ENCODE results near the gene NSUN5. TPM values are rescaled to one million over a fixed set of nuclear protein-coding genes. Genes with fewer than 3 reads are reported as not detected.

Gene NSUN5
- total and polyA plus RNA-seq, 2 of the 8 experiments (the other 6 are each of a cell fraction or from before 2014, with no cell fraction given), result 56.2 to 89.0 TPM

- H3K27ac ChIP-seq (ENCODE audit: low read depth, low read length), result no peak overlapping the region
- no peaks in the 10 kb centered on the region for H4K20me1 ChIP-seq (replicated peaks in 1 of 2; ENCODE audit: control insufficient read depth in 1 of 2, insufficient read depth in 2 of 2, low read length in 2 of 2)
- H3K4me3 ChIP-seq (ENCODE audit: extremely low read depth in 1 of 4, insufficient read depth in 2 of 4, low read depth in 3 of 4, low read length in 4 of 4), result no peak overlapping the region
- no peak overlapping the region for H2BK12ac ChIP-seq (ENCODE audit: low read depth, low read length)
- H3K4ac ChIP-seq (replicated peaks; ENCODE audit: insufficient read length, low read depth, low read length), result no peak overlapping the region
- no peak for FAIRE-seq
- no peaks in the 10 kb centered on the region; a peak in 1 of 7 replicates for H3K27me3 ChIP-seq (replicated peaks in 1 of 4; ENCODE audit: control insufficient read depth in 3 of 4, extremely low read depth in 1 of 4, insufficient read depth in 3 of 4, low read length in 3 of 4)
- no peak overlapping the region for H4K91ac ChIP-seq (replicated peaks; ENCODE audit: insufficient read length, low read length)
- no peak overlapping the region for H2AK5ac ChIP-seq (ENCODE audit: low read depth, low read length)
- H4K5ac ChIP-seq (ENCODE audit: insufficient read length, low read depth, low read length), result no peak overlapping the region
- H2BK120ac ChIP-seq (replicated peaks; ENCODE audit: low read depth, low read length), result no peak overlapping the region
- no peaks in the 10 kb centered on the region for H3K79me2 ChIP-seq (ENCODE audit: control insufficient read depth in 1 of 2, insufficient read depth in 2 of 2, low read length in 2 of 2)
- no peaks in the 10 kb centered on the region for H3K36me3 ChIP-seq (ENCODE audit: control insufficient read depth in 2 of 4, insufficient read depth in 4 of 4, low read length in 3 of 4)
- no peak overlapping the region for H2BK5ac ChIP-seq (ENCODE audit: low read depth, low read length)
- H3K9me3 ChIP-seq (ENCODE audit: insufficient read depth in 2 of 2, low read depth in 1 of 2, low read length in 1 of 2), result no peaks in the 10 kb centered on the region
- no peak overlapping the region for H3K4me2 ChIP-seq (ENCODE audit: insufficient read depth in 1 of 2, low read depth in 2 of 2, low read length in 2 of 2)
- no peak overlapping the region for H2BK15ac ChIP-seq (ENCODE audit: low read length)
- H2BK20ac ChIP-seq (ENCODE audit: low read length), result no peak overlapping the region
- 83% methylated on average over 5 of the region's 6 CpGs; no CpG with 5 or more reads in 1 of the 2 experiments for WGBS, 2 experiments (ENCODE audit: extremely low coverage in 1 of 2, insufficient coverage in 1 of 2, insufficient read length in 1 of 2, insufficient replicate concordance in 2 of 2, low coverage in 1 of 2, low lambda C conversion rate in 2 of 2, missing lambda C conversion rate in 1 of 2)
- H3K23ac ChIP-seq (ENCODE audit: insufficient read length), result no peak overlapping the region
- no peaks in the 10 kb centered on the region for H3K23me2 ChIP-seq (ENCODE audit: low read depth, low read length)
- no peak overlapping the region for H3K56ac ChIP-seq (replicated peaks; ENCODE audit: insufficient read length, low read depth, low read length)
- DNase-seq (ENCODE audit: low read depth in 1 of 2, low spot score in 2 of 2), result no peak
- H3K9ac ChIP-seq (replicated peaks in 1 of 4; ENCODE audit: extremely low read depth in 1 of 4, low read depth in 3 of 4, low read length in 3 of 4), result no peak overlapping the region
- no peak overlapping the region for H2AFZ ChIP-seq (ENCODE audit: low read length)
- H3K79me1 ChIP-seq (ENCODE audit: low read depth, low read length), result no peaks in the 10 kb centered on the region
- H3K14ac ChIP-seq (ENCODE audit: insufficient read length), result no peak overlapping the region
- ChIA-PET CTCF (ENCODE audit: partially characterized antibody) (interaction anchor here (1.4 kb wide), 1 partner anchor 38 kb away, joined by 4 read pairs; no protein-coding TSS in a partner anchor), POLR2A (ENCODE audit: partially characterized antibody) (no interaction called here)
- no peak for TF ChIP-seq EGR1 (IDR thresholded peaks at IDR 0.05; ENCODE audit: borderline replicate concordance, low read depth, low read length)
- TF ChIP-seq YY1 (IDR thresholded peaks at IDR 0.05; ENCODE audit: low read depth, low read length), result no peak
- TF ChIP-seq CHD2 (IDR thresholded peaks at IDR 0.05; ENCODE audit: low read length), result no peak
- TF ChIP-seq ZNF274 (IDR thresholded peaks at IDR 0.05; ENCODE audit: borderline replicate concordance, extremely low read depth, low read length), result no peak
- no peak for TF ChIP-seq ATF3 (IDR thresholded peaks at IDR 0.05; ENCODE audit: insufficient read depth, low read depth, low read length)
- TF ChIP-seq RNF2 (IDR thresholded peaks at IDR 0.05; ENCODE audit: borderline replicate concordance, low read depth, low read length, missing control alignments, poor library complexity, severe bottlenecking), result no peak
- TF ChIP-seq MAX (IDR thresholded peaks at IDR 0.05), result no peak
- TF ChIP-seq RAD21 (IDR thresholded peaks at IDR 0.05 in 1 of 2, conservative IDR thresholded peaks at IDR 0.05 in 1 of 2; ENCODE audit: low read depth in 2 of 2, low read length in 2 of 2), result no peak
- no peak for TF ChIP-seq POLR2AphosphoS5 (IDR thresholded peaks at IDR 0.05; ENCODE audit: low read depth, low read length)
- TF ChIP-seq JUND (IDR thresholded peaks at IDR 0.05; ENCODE audit: low read length), result no peak
- H3K4me1 ChIP-seq (replicated peaks in 1 of 4; ENCODE audit: control insufficient read depth in 3 of 4, insufficient read depth in 4 of 4, low read length in 3 of 4), result peaks cover 0 to 7% (median 3%) of the 10 kb centered on the region in 4 experiments; a peak in 3 of 7 replicates
- no peak overlapping the region for H4K8ac ChIP-seq (ENCODE audit: extremely low read depth, insufficient read depth, low read length)
- H3K18ac ChIP-seq (ENCODE audit: extremely low read depth, low read length), result no peak overlapping the region
Measured at GRCh38 chr7:73349763-73350162, 41.1 kb upstream of the NSUN5 start.
